Measurements from ENCODE around the gene MORC1.

The MORC1 gene

DNA sequence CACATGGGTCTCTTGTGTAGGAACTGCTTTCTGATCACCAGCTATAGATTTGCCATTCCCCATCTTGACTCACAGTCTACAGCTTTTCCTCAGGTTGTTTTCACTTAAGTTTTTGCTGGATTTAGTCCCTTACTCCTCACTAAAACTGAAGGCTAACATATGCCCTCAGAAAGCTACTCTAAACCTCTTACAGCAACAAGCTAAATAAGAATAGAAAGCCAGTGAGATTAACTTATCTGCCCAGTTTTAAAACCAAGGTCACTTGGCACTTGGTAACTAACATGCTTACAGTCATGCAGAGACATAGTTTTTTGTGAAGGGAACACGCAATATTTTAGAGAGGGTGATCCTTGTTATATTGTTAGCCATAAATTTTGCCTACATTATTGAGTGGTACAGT is 164.2 kb downstream of the MORC1 start, which contains the start of gene GUCA1C:
GUCA1C (minus strand) TSS at position 180 of the 400 bp plus-strand sequence; CDS start at position 63, 117 bp downstream.
- H3K27me3 Mint-ChIP-seq, result peaks cover 3% of the 10 kb centered on the region
- no peaks in the 10 kb centered on the region for H3K9me3 Mint-ChIP-seq
- no peaks in the 10 kb centered on the region for H3K36me3 Mint-ChIP-seq (ENCODE audit: low read depth)
- no peak within 1 kb of the TSS for H3K4me3 Mint-ChIP-seq
- no peaks in the 10 kb centered on the region for H3K4me1 Mint-ChIP-seq (ENCODE audit: low read depth)
- no peak within 1 kb of the TSS for H3K27ac Mint-ChIP-seq

DNA sequence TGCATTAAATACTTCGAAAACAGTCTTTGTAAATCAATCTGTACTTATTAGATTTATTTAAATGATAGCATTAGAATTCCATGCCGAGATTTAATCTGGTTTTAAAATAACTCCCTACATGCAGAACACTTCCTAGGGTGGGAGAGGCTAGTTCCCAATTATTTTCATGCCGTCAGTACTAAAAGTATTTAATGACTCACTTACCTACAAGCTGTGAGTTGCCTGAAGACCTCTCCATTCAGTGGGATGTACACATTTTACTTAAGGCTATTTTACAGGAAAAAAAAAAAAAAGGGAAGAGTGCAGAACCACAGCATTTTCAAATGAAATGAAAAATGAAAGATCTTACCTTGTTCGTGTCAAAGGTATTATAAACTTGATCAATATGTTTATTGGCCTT is 164.7 kb downstream of the MORC1 start:
- H3K36me3 Mint-ChIP-seq (ENCODE audit: low read depth), result no peaks in the 10 kb centered on the region
- H3K4me1 Mint-ChIP-seq (ENCODE audit: low read depth), result no peaks in the 10 kb centered on the region
- no peak overlapping the region for H3K4me3 Mint-ChIP-seq
- H3K27ac Mint-ChIP-seq, result no peak overlapping the region
- H3K27me3 Mint-ChIP-seq, result peaks cover 6% of the 10 kb centered on the region
- H3K9me3 Mint-ChIP-seq, result no peaks in the 10 kb centered on the region

DNA sequence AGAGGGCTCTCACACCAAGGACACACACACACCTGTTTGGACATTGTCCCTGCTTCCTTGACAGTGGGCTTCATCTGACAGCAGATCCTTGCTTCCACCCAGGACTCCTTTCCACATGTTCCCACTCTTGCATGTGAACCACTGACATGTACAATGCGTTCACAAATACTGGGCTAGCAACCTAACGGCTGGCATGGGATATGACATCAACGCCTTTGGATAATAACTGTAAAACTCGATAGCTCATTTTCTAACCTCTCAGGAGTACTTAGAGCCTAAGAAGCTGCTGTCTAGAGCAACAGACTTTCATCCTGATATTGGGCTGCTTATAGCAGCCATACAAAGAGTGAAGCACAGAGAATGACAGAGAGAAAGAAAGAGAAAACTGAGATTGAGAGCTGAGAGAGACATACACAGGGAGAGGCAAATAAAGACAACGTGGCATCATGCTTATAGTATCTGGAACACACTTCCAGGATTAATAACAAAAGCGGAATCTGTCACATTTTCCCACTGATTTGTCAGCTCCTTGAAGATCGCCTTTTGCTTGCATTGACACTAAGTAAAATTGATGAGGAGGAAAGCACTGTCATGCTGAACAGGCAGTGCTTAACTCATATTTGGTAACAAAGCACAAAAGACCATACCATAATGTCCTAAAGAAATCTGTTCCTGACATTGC is 166.0 kb downstream of the MORC1 start:
- Mint-ChIP-seq H3K9me3 (no peaks in the 10 kb centered on the region), H3K4me1 (ENCODE audit: low read depth) (no peaks in the 10 kb centered on the region), H3K4me3 (no peak overlapping the region), H3K27me3 (peaks cover 8% of the 10 kb centered on the region), H3K36me3 (ENCODE audit: low read depth) (no peaks in the 10 kb centered on the region), H3K27ac (no peak overlapping the region)

DNA sequence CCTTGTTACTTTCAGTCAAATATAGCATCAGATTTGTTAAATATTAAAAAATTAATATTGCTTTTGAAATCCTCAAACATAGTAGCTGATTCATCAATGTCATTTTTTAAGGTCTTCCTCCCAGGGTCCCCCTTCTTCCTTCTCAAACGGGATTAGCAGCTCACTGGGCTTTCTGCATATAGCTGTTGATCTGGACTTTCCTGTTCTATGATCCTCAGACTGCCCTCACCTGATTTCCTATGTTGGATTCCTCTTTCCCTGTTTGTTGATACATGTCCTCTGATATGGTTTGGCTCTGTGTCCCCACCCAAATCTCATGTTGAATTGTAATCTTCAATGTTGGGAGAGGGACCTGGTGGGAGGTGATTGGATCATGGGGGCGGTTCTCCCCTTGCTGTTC is 170.1 kb downstream of the MORC1 start:
- Mint-ChIP-seq H3K36me3 (ENCODE audit: low read depth) (no peaks in the 10 kb centered on the region), H3K4me1 (ENCODE audit: low read depth) (no peaks in the 10 kb centered on the region), H3K4me3 (no peak overlapping the region), H3K27ac (no peak overlapping the region), H3K9me3 (no peaks in the 10 kb centered on the region), H3K27me3 (peaks cover 11% of the 10 kb centered on the region)

DNA sequence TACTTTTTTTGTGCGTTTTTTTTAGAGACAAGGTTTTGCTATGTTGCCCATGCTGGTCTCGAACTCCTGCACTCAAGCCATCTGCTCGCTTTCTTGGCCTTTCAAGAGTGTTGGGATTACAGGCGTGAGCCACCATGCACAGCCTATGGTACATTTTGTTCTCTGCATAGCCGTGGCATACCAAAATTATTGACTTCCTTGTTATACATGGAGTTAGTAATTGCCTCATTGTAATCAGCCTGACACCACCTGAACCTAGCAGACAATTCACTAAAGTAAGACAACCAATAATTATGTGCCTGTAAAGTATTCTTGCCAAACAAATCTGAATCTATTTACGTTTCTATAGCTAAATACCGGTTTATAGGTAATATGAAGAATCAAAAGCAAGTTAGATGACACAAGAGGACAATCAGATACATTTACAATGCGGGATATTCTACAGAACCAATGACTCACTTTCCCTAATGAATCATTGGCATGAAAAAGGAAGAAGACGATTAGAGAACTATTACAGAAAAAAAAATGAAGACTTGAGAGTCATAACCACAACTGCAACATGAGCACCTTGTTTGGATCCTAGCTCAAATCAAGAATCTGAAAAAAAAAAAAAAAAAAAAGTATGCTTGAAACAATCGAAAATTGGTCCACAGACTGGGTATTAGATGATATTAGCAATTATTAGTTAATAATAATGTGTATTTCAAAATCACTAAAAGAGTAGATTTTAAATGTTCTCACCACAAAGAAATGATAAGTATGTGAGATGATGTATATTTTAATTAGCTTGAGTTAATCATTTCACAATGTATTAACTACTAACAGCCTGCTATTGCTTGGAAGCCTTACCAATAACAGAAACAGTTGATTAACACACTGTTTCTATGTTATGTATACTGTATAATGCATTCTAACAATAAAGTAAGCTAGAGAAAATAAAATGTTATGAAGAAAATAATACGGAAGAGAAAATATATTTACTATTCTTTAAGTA is 171.3 kb downstream of the MORC1 start:
- Mint-ChIP-seq H3K27ac (no peak overlapping the region), H3K4me3 (no peak overlapping the region), H3K27me3 (peaks cover 11% of the 10 kb centered on the region), H3K36me3 (ENCODE audit: low read depth) (no peaks in the 10 kb centered on the region), H3K4me1 (ENCODE audit: low read depth) (no peaks in the 10 kb centered on the region), H3K9me3 (no peaks in the 10 kb centered on the region)

DNA sequence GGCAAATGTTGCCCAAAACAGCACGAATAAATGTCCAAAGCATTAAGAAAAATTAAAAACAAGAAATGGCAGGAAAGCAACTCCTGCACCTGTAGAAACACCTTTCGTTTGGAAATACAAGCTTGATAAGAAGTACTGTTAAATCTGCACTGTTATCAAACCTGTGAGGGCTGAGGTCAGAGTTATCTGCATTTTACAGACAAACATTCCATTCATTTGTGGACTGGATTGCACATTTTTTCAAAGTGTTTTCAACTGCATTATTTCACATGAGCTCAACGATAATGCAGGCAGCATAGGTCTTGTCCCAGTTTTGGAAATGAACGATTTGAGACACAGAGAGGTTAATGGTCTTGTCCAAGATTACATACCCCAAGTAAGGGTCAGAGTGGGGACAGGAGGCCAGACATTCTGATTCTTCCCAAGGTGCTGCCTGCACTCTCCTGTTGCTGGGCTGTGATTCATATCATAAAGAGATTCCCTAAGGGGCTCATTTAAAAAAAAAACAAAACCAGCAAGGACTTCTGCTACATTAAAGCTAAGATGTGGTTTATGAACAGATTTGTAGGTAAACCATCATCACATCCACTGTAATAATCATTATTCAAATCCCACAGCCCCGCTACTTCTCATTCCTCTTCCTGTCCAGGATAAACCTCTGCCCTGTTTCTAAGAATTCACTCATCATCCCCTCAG is 177.2 kb downstream of the MORC1 start:
- Mint-ChIP-seq H3K4me3 (no peak overlapping the region), H3K9me3 (no peaks in the 10 kb centered on the region), H3K27me3 (no peaks in the 10 kb centered on the region), H3K27ac (no peak overlapping the region), H3K4me1 (ENCODE audit: low read depth) (no peaks in the 10 kb centered on the region), H3K36me3 (ENCODE audit: low read depth) (no peaks in the 10 kb centered on the region)

DNA sequence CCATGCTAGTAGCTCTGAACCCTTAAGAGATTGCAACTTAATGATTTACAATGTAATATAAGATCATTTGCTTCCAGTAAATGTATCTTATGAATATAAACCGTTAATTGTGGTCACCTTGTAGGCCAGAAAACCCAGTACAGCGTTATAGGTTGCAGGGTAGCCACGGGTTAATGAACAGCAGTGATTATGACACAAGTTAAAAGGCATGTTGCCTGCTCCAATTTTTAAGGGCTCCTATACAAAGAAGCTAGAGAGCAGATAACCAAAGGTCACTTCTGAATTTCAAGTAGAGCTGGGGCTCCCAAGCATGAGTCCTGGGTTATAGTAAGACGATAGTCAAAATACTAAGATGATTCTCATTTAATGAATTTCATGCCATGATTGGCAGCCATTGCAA is 177.8 kb downstream of the MORC1 start:
- no peaks in the 10 kb centered on the region for H3K4me1 Mint-ChIP-seq (ENCODE audit: low read depth)
- no peaks in the 10 kb centered on the region for H3K36me3 Mint-ChIP-seq (ENCODE audit: low read depth)
- H3K4me3 Mint-ChIP-seq, result no peak overlapping the region

DNA sequence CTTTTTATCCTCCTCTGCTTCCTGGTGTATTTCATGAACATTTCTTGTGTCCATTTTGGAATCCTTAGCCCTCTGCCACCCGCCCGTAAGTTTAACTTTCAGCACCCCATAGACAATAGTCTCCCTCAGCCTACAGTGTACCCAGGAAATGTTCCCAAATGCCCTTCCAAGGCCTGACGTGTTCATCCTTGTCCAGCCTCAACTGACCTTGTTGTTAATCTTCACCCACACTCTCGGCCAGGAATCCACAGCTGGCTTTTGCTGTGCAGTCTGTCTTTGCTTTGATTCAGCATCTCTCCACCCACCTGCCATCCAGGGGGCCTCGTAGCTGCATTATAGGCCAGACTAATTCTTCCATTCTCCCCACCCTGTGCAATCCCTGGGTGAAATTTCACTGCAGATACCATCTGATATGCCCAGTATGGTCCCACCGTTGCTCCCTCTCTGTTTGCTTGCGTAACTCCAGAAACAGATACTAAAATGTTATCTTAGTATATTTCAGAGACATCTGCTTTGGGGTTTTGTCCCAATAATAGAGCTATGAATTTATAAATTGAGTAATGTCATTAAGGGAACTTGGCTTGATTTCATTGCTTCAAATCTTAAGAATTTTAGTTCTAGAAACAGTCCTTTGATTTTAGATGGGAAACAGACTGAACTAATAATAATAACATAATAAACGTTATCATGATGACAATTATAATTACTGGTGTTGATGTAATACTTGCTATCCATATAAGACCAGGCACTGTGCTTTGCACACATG is 180.8 kb downstream of the MORC1 start:
- Mint-ChIP-seq H3K4me3 (no peak overlapping the region), H3K36me3 (ENCODE audit: low read depth) (no peaks in the 10 kb centered on the region), H3K9me3 (no peaks in the 10 kb centered on the region), H3K27me3 (peaks cover 3% of the 10 kb centered on the region), H3K4me1 (ENCODE audit: low read depth) (no peaks in the 10 kb centered on the region), H3K27ac (no peak overlapping the region)

More for the DNA sequence above, 177.8 kb downstream of the MORC1 start:
- Mint-ChIP-seq H3K27ac (no peak overlapping the region), H3K27me3 (no peaks in the 10 kb centered on the region), H3K9me3 (no peaks in the 10 kb centered on the region)

DNA sequence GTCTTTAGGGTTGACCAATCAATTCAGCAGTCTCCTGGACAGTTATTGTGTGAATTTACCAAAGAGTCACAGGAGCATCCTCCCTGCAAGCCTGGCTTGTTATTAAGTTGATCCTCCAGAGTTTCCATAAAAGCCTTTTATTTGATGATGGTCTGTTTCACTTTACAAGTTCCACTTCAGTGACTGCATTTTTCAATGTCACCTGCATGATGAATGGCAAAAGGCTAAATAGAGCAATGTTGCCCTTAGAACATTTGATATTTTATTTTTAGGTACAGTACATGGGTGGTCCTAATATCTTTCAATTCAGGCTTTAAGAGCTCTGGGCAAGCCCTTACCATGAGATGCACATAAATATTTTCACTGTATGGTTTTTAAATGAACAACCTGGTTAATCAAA is 186.9 kb downstream of the MORC1 start:
- Mint-ChIP-seq H3K27ac (no peak overlapping the region), H3K27me3 (peaks cover 24% of the 10 kb centered on the region), H3K36me3 (ENCODE audit: low read depth) (no peaks in the 10 kb centered on the region), H3K4me1 (ENCODE audit: low read depth) (no peaks in the 10 kb centered on the region), H3K9me3 (peaks cover 4% of the 10 kb centered on the region), H3K4me3 (no peak overlapping the region)

DNA sequence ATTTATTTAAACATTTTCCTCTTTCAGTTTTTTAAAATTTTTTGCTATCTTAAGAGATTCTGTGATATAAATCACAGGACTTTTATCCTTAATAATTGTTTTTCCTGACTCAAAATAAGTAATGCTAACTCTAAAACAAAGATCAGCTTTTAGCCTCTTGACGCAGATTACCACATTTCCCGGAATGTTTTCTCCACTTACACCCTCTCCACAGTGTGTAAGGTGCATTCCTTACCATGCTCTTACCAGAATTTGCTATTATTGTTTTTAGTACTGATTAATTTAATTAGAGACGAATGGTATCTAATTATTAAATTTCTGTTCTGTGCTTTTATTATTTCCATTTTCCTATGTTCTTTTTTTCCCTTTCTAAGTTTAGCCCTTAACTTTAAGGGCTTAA is 199.1 kb downstream of the MORC1 start:
- Mint-ChIP-seq H3K4me3 (no peak overlapping the region), H3K9me3 (no peaks in the 10 kb centered on the region), H3K27me3 (peaks cover 18% of the 10 kb centered on the region), H3K27ac (no peak overlapping the region), H3K4me1 (ENCODE audit: low read depth) (peaks cover 7% of the 10 kb centered on the region), H3K36me3 (ENCODE audit: low read depth) (no peaks in the 10 kb centered on the region)

DNA sequence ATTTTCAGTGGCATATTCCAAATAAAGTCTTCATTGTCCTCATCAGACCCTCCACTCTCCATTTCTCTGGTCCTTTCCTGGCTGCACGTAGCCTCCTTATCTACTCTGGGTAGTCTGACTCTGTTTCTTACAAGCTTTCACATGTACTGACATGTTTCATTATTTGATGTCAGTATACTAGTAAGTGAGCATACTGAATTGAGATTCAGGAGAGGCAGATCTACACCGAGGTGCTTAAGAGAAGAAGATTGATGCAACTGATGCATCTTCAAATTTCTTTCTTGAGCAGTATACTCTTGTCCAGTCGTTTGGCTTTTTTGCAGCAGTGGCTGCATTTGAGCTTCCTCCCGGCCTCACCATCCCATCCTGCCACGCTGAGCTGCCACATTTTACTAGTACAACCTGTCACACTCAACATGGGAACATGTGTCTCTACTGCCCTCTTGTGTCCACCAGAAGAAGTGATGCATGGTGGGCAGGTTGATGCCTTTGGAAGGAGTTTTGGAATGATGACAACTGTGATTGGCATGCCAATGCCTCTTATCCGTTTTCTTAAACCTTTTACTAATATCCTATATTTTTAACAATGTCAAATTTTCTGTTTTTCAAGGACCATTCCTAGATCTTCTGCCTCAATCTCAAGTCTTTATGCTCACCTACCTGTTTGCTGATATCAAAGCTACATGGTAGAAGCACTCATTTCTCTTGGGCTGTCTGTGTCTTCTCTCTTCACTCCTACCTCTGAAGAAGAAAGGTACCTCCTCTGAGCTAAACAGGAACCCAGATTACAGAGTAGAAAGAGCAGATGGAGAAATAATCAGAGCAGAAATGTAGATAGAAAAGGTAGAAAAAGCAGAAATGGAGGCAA is 202.9 kb downstream of the MORC1 start:
- Mint-ChIP-seq H3K27me3 (peaks cover 14% of the 10 kb centered on the region), H3K4me3 (no peak overlapping the region), H3K27ac (no peak overlapping the region), H3K9me3 (no peaks in the 10 kb centered on the region), H3K4me1 (ENCODE audit: low read depth) (peaks cover 7% of the 10 kb centered on the region), H3K36me3 (ENCODE audit: low read depth) (no peaks in the 10 kb centered on the region)

DNA sequence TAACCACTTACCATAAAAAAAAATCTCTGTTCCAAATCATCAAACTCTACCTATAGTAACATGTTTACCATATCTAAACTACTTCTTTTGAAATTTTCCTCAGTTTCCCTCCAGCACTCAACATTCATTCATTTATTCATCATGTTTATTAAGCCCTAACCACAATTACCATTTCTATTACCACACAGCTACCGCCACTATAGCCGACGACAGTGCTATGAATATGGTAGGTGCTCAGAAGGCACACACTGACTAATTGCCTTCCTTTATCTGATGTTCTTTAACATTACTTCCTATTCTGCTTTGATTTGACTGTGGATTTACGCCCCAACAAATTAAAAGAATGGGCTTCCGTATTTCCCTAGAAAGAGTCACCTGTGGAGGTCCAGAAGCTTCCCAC is 208.1 kb downstream of the MORC1 start:
- H3K9me3 Mint-ChIP-seq, result no peaks in the 10 kb centered on the region
- no peaks in the 10 kb centered on the region for H3K36me3 Mint-ChIP-seq (ENCODE audit: low read depth)
- peaks cover 3% of the 10 kb centered on the region for H3K27me3 Mint-ChIP-seq
- H3K4me1 Mint-ChIP-seq (ENCODE audit: low read depth), result peaks cover 5% of the 10 kb centered on the region
- no peak overlapping the region for H3K27ac Mint-ChIP-seq
- no peak overlapping the region for H3K4me3 Mint-ChIP-seq
